GM21360 (cell line): ENCODE results near the gene CILP2.
A peak's percentile ranks its signal among the peaks of the same experiment; 100 is the strongest.

Experiments used
- ATAC-seq: cut with Tn5 transposase; IDR thresholded peaks from one replicate; pipeline ENCODE4 v1.9.1; 2021; ENCODE audit warnings: mild to moderate bottlenecking, moderate library complexity; ENCODE audit not compliant: unreplicated experiment

CILP2 gene

GRCh38 chr19:19528721-19529490, 9.2 kb upstream of the CILP2 start, which contains the start of gene YJEFN3:
YJEFN3 (plus strand) TSS chr19:19528911; CDS start chr19:19528933, 22 bp downstream.
- no peak for ATAC-seq

GRCh38 chr19:19529783-19530422, 8.2 kb upstream of the CILP2 start:
- ATAC-seq = no peak

- no peak for ATAC-seq
These were observed 7.7 kb upstream of the CILP2 start for GRCh38 chr19:19530423-19530804.

GRCh38 chr19:19530889-19531288, 7.2 kb upstream of the CILP2 start:
- no peak for ATAC-seq

GRCh38 chr19:19531951-19532805, 5.9 kb upstream of the CILP2 start:
- ATAC-seq = peak; percentile 54

- no peak for ATAC-seq
These were observed 5.0 kb upstream of the CILP2 start for GRCh38 chr19:19532806-19533701.

- no peak for ATAC-seq
These were observed 4.2 kb upstream of the CILP2 start for GRCh38 chr19:19533841-19534240.

- no peak for ATAC-seq
These were observed 3.4 kb upstream of the CILP2 start for GRCh38 chr19:19534556-19535265.

- ATAC-seq = no peak
These were observed 2.5 kb upstream of the CILP2 start for GRCh38 chr19:19535311-19536191.

GRCh38 chr19:19537075-19538048, 703 bp upstream of the CILP2 start:
- ATAC-seq = no peak

- no peak for ATAC-seq
These were observed 711 bp downstream of the CILP2 start for GRCh38 chr19:19538785-19539166.

GRCh38 chr19:19539698-19540063, 1.6 kb downstream of the CILP2 start:
- no peak for ATAC-seq

GRCh38 chr19:19540064-19540714, 2.1 kb downstream of the CILP2 start:
- no peak for ATAC-seq

GRCh38 chr19:19540715-19541515, 2.9 kb downstream of the CILP2 start:
- peak; percentile 63 for ATAC-seq

- ATAC-seq = no peak
These were observed 3.6 kb downstream of the CILP2 start for GRCh38 chr19:19541616-19542015.

GRCh38 chr19:19542507-19542906, 4.4 kb downstream of the CILP2 start:
- no peak for ATAC-seq

GRCh38 chr19:19543101-19543500, 5.0 kb downstream of the CILP2 start:
- ATAC-seq = no peak
